Measurements from ENCODE around the gene KIF26B. TPM values are rescaled to one million over a fixed set of nuclear protein-coding genes. Genes with fewer than 3 reads are reported as not detected.
A peak's percentile ranks its signal among the peaks of the same experiment; 100 is the strongest.

The KIF26B gene
- total RNA-seq, 8 experiments from 2014 or later: 0.25 to 21.5 (median 10.2) TPM

GRCh38 chr1:245576323-245576722 is 421.5 kb downstream of the KIF26B start:
- in situ Hi-C loops (cut with MboI; ENCODE audit: low pct_unique_long_range_greater_than_20kb in 2 of 9, low sequenced_read_pairs in 9 of 9, unreplicated experiment in 9 of 9): no loop called here
- Histone ChIP-seq H3K4me1 (replicated peaks in 1 of 2) (peaks cover 32 to 43% of the 10 kb centered on the region in 2 donors), H3K4me3 (no peak overlapping the region), H3K27ac (no peak overlapping the region)
- peak in 4 of 8 experiments; percentile 33 to 62 (median 54) for ATAC-seq (replicated peaks in 6 of 8)
- WGBS, 10 experiments: 14 to 64% (median 57%) methylated on average over 1 to 4 of the region's 4 CpGs; no CpG with 5 or more reads in 6 of the 10 experiments

- no peak overlapping the region for H3K27ac ChIP-seq
- ATAC-seq (replicated peaks in 6 of 8): no peak
- in situ Hi-C loops (cut with MboI; ENCODE audit: low pct_unique_long_range_greater_than_20kb in 2 of 9, low sequenced_read_pairs in 9 of 9, unreplicated experiment in 9 of 9): no loop called here
- H3K4me3 ChIP-seq: no peak overlapping the region
- peaks cover 30 to 43% of the 10 kb centered on the region in 2 donors for H3K4me1 ChIP-seq (replicated peaks in 1 of 2)
- 42 to 97% (median 85%) methylated on average over 1 to 19 of the region's 34 CpGs; no CpG with 5 or more reads in 1 of the 10 experiments for WGBS, 10 experiments
These were observed 422.7 kb downstream of the KIF26B start for GRCh38 chr1:245577191-245578157.

GRCh38 chr1:245578308-245578707 is 423.5 kb downstream of the KIF26B start:
- Histone ChIP-seq H3K4me1 (replicated peaks in 1 of 2) (peaks cover 31 to 43% of the 10 kb centered on the region in 2 donors), H3K4me3 (no peak overlapping the region), H3K27ac (no peak overlapping the region)
- in situ Hi-C loops (cut with MboI; ENCODE audit: low pct_unique_long_range_greater_than_20kb in 2 of 9, low sequenced_read_pairs in 9 of 9, unreplicated experiment in 9 of 9): no loop called here
- ATAC-seq (replicated peaks in 6 of 8): no peak
- 33 to 100% (median 100%) methylated on average over 1 to 2 of the region's 3 CpGs; no CpG with 5 or more reads in 5 of the 10 experiments for WGBS, 10 experiments

GRCh38 chr1:245578771-245579170 is 424.0 kb downstream of the KIF26B start:
- in situ Hi-C loops (cut with MboI; ENCODE audit: low pct_unique_long_range_greater_than_20kb in 2 of 9, low sequenced_read_pairs in 9 of 9, unreplicated experiment in 9 of 9): no loop called here
- no peak overlapping the region for H3K4me3 ChIP-seq
- no peak overlapping the region for H3K27ac ChIP-seq
- no peak for ATAC-seq (replicated peaks in 6 of 8)
- peaks cover 31 to 43% of the 10 kb centered on the region in 2 donors for H3K4me1 ChIP-seq (replicated peaks in 1 of 2)

GRCh38 chr1:245579881-245580280 is 425.1 kb downstream of the KIF26B start:
- no peak overlapping the region for H3K4me3 ChIP-seq
- ATAC-seq (replicated peaks in 6 of 8): no peak
- H3K4me1 ChIP-seq (replicated peaks in 1 of 2): peaks cover 33 to 44% of the 10 kb centered on the region in 2 donors
- 27 to 100% (median 93%) methylated on average over 1 to 7 of the region's 7 CpGs; no CpG with 5 or more reads in 3 of the 10 experiments for WGBS, 10 experiments
- in situ Hi-C loops (cut with MboI; ENCODE audit: low pct_unique_long_range_greater_than_20kb in 2 of 9, low sequenced_read_pairs in 9 of 9, unreplicated experiment in 9 of 9): no loop called here
- no peak overlapping the region for H3K27ac ChIP-seq

GRCh38 chr1:245580651-245581050 is 425.9 kb downstream of the KIF26B start:
- no peak overlapping the region for H3K27ac ChIP-seq
- H3K4me3 ChIP-seq: no peak overlapping the region
- peak in 3 of 8 experiments; percentile 3 to 42 (median 14) for ATAC-seq (replicated peaks in 6 of 8)
- H3K4me1 ChIP-seq (replicated peaks in 1 of 2): peaks cover 41 to 52% of the 10 kb centered on the region in 2 donors
- in situ Hi-C loops (cut with MboI; ENCODE audit: low pct_unique_long_range_greater_than_20kb in 2 of 9, low sequenced_read_pairs in 9 of 9, unreplicated experiment in 9 of 9): no loop called here
- 0 to 96% (median 79%) methylated on average over 1 to 6 of the region's 6 CpGs; no CpG with 5 or more reads in 3 of the 10 experiments for WGBS, 10 experiments

- Histone ChIP-seq H3K27ac (no peak overlapping the region), H3K4me1 (replicated peaks in 1 of 2) (peaks cover 36 to 42% of the 10 kb centered on the region in 2 donors), H3K4me3 (no peak overlapping the region)
- WGBS, 10 experiments: 0 to 84% (median 40%) methylated on average over 1 to 7 of the region's 7 CpGs; no CpG with 5 or more reads in 2 of the 10 experiments
- in situ Hi-C loops (cut with MboI; ENCODE audit: low pct_unique_long_range_greater_than_20kb in 2 of 9, low sequenced_read_pairs in 9 of 9, unreplicated experiment in 9 of 9): no loop called here
- ATAC-seq (replicated peaks in 6 of 8): no peak
These were observed 427.2 kb downstream of the KIF26B start for GRCh38 chr1:245582026-245582425.

- H3K27ac ChIP-seq: peak overlapping the region in 1 of 2 donors; percentile 27
- in situ Hi-C loops (cut with MboI; ENCODE audit: low pct_unique_long_range_greater_than_20kb in 2 of 9, low sequenced_read_pairs in 9 of 9, unreplicated experiment in 9 of 9): no loop called here
These were observed 428.3 kb downstream of the KIF26B start for GRCh38 chr1:245583081-245583480.

GRCh38 chr1:245583575-245584330 is 429.0 kb downstream of the KIF26B start:
- WGBS, 10 experiments: 33 to 98% (median 92%) methylated on average over 3 to 12 of the region's 15 CpGs; no CpG with 5 or more reads in 1 of the 10 experiments
- no peak overlapping the region for H3K27ac ChIP-seq
- H3K4me1 ChIP-seq (replicated peaks in 1 of 2): peaks cover 44 to 48% of the 10 kb centered on the region in 2 donors
- ATAC-seq (replicated peaks in 6 of 8): no peak
- in situ Hi-C loops (cut with MboI; ENCODE audit: low pct_unique_long_range_greater_than_20kb in 2 of 9, low sequenced_read_pairs in 9 of 9, unreplicated experiment in 9 of 9): no loop called here
- no peak overlapping the region for H3K4me3 ChIP-seq

More at GRCh38 chr1:245583081-245583480, 428.3 kb downstream of the KIF26B start:
- Histone ChIP-seq H3K4me1 (replicated peaks in 1 of 2) (peaks cover 43 to 49% of the 10 kb centered on the region in 2 donors), H3K4me3 (no peak overlapping the region)
- 0 to 100% (median 79%) methylated on average over 1 to 9 of the region's 9 CpGs; no CpG with 5 or more reads in 2 of the 10 experiments for WGBS, 10 experiments
- ATAC-seq (replicated peaks in 6 of 8): peak in 5 of 8 experiments; percentile 14 to 43 (median 35)

- Histone ChIP-seq H3K4me3 (no peak overlapping the region), H3K4me1 (replicated peaks in 1 of 2) (peaks cover 53 to 57% of the 10 kb centered on the region in 2 donors), H3K27ac (no peak overlapping the region)
- ATAC-seq (replicated peaks in 6 of 8): peak in 7 of 8 experiments; percentile 16 to 89 (median 87)
- in situ Hi-C loops (cut with MboI; ENCODE audit: low pct_unique_long_range_greater_than_20kb in 2 of 9, low sequenced_read_pairs in 9 of 9, unreplicated experiment in 9 of 9): no loop called here
- 18 to 67% (median 47%) methylated on average over 1 to 11 of the region's 11 CpGs for WGBS, 10 experiments
These were observed 430.6 kb downstream of the KIF26B start for GRCh38 chr1:245585252-245585959.

- Histone ChIP-seq H3K4me3 (no peak overlapping the region), H3K27ac (no peak overlapping the region), H3K4me1 (replicated peaks in 1 of 2) (peaks cover 47 to 49% of the 10 kb centered on the region in 2 donors)
- in situ Hi-C loops (cut with MboI; ENCODE audit: low pct_unique_long_range_greater_than_20kb in 2 of 9, low sequenced_read_pairs in 9 of 9, unreplicated experiment in 9 of 9): no loop called here
- ATAC-seq (replicated peaks in 6 of 8): no peak
- 33 to 100% (median 77%) methylated on average over 1 to 10 of the region's 11 CpGs for WGBS, 10 experiments
These were observed 432.8 kb downstream of the KIF26B start for GRCh38 chr1:245587435-245588115.

GRCh38 chr1:245588116-245588639 is 433.4 kb downstream of the KIF26B start:
- in situ Hi-C loops (cut with MboI; ENCODE audit: low pct_unique_long_range_greater_than_20kb in 2 of 9, low sequenced_read_pairs in 9 of 9, unreplicated experiment in 9 of 9): no loop called here
- Histone ChIP-seq H3K27ac (no peak overlapping the region), H3K4me1 (replicated peaks in 1 of 2) (peaks cover 41 to 43% of the 10 kb centered on the region in 2 donors), H3K4me3 (no peak overlapping the region)
- 45 to 88% (median 75%) methylated on average over 2 to 9 of the region's 10 CpGs; no CpG with 5 or more reads in 4 of the 10 experiments for WGBS, 10 experiments
- ATAC-seq (replicated peaks in 6 of 8): no peak

Measured in motor neuron (in vitro differentiated cells).